Activated T-helper 2 cell treated with anti-CD3 and anti-CD28 coated beads, Interferon-gamma antibody, Interleukin-2, Interleukin-4, amounts not matched to agents 10 μg/mL and 5 μg/mL and 100 μg/mL, durations not matched to agents 14 hours and 24 hours and 36 hours (primary cell): ENCODE data around the gene ARHGAP20. TPM values are rescaled to one million over a fixed set of nuclear protein-coding genes. Genes with fewer than 3 reads are reported as not detected.

Experiments used
- DNase-seq: peaks from one replicate; pipeline ENCODE4 v3.0.0; 2021; ENCODE audit warnings: low spot score
- H3K27ac Mint-ChIP-seq: one replicate; pipeline ENCODE4 v1.8.0; 2021; ENCODE audit warnings: mixed read lengths
- H3K27me3 Mint-ChIP-seq: one replicate; pipeline ENCODE4 v1.8.0; 2021; ENCODE audit warnings: low read depth, mixed read lengths
- H3K36me3 Mint-ChIP-seq: one replicate; pipeline ENCODE4 v1.8.0; 2021; ENCODE audit warnings: low read depth, mixed read lengths
- H3K4me1 Mint-ChIP-seq: one replicate; pipeline ENCODE4 v1.8.0; 2021; ENCODE audit warnings: low read depth, mixed read lengths
- H3K4me3 Mint-ChIP-seq: one replicate; pipeline ENCODE4 v1.8.0; 2021; ENCODE audit warnings: low read depth, mild to moderate bottlenecking, moderate library complexity, mixed read lengths
- H3K9me3 Mint-ChIP-seq: one replicate; pipeline ENCODE4 v1.8.0; 2021; ENCODE audit warnings: mixed read lengths
- intact Hi-C: fragments of 100-400 bp; cut with micrococcal nuclease; formaldehyde crosslinking; loops from one replicate; pipeline ENCODE4 v1.15.1; 2023
- total RNA-seq: library from RNA; stranded (reverse); gene quantifications from 2 replicates; pipeline ENCODE4 v1.2.3, GENCODE V29; 2022

The ARHGAP20 gene
- total RNA-seq, 1 donor from 2014 or later = not detected

- H3K27me3 Mint-ChIP-seq = peaks cover 73% of the 10 kb centered on the region
- DNase-seq = no peak
These were observed 1.4 kb downstream of the ARHGAP20 start for GRCh38 chr11:110710628-110711381.

GRCh38 chr11:110704210-110704864, 7.9 kb downstream of the ARHGAP20 start:
- H3K27ac Mint-ChIP-seq = no peak overlapping the region
- H3K9me3 Mint-ChIP-seq = no peaks in the 10 kb centered on the region
- no peak overlapping the region for H3K4me3 Mint-ChIP-seq
- H3K36me3 Mint-ChIP-seq = no peaks in the 10 kb centered on the region
- DNase-seq = no peak
- no peaks in the 10 kb centered on the region for H3K4me1 Mint-ChIP-seq
- peaks cover 34% of the 10 kb centered on the region for H3K27me3 Mint-ChIP-seq
- intact Hi-C loops = no loop called here

More at GRCh38 chr11:110710628-110711381, 1.4 kb downstream of the ARHGAP20 start:
- intact Hi-C loops = loop anchor here (5.0 kb wide), 1 partner anchor 259 kb away; no protein-coding TSS in a partner anchor
- Mint-ChIP-seq H3K36me3 (no peaks in the 10 kb centered on the region), H3K4me1 (peaks cover 14% of the 10 kb centered on the region), H3K27ac (no peak overlapping the region), H3K4me3 (peak overlapping the region; percentile 70), H3K9me3 (no peaks in the 10 kb centered on the region)

GRCh38 chr11:110691926-110692325, 20.3 kb downstream of the ARHGAP20 start:
- Mint-ChIP-seq H3K4me3 (no peak overlapping the region), H3K4me1 (no peaks in the 10 kb centered on the region), H3K27ac (no peak overlapping the region), H3K9me3 (no peaks in the 10 kb centered on the region), H3K36me3 (no peaks in the 10 kb centered on the region), H3K27me3 (peaks cover 8% of the 10 kb centered on the region)
- intact Hi-C loops = no loop called here
- DNase-seq = no peak

GRCh38 chr11:110689306-110689705, 22.9 kb downstream of the ARHGAP20 start:
- Mint-ChIP-seq H3K4me3 (no peak overlapping the region), H3K4me1 (no peaks in the 10 kb centered on the region), H3K9me3 (no peaks in the 10 kb centered on the region), H3K27me3 (peaks cover 8% of the 10 kb centered on the region), H3K36me3 (no peaks in the 10 kb centered on the region), H3K27ac (no peak overlapping the region)
- DNase-seq = no peak
- intact Hi-C loops = no loop called here

GRCh38 chr11:110679323-110679975, 32.8 kb downstream of the ARHGAP20 start:
- H3K4me1 Mint-ChIP-seq = no peaks in the 10 kb centered on the region
- H3K27ac Mint-ChIP-seq = no peak overlapping the region
- no peak for DNase-seq
- intact Hi-C loops = no loop called here
- H3K9me3 Mint-ChIP-seq = no peaks in the 10 kb centered on the region
- no peak overlapping the region for H3K4me3 Mint-ChIP-seq
- H3K36me3 Mint-ChIP-seq = no peaks in the 10 kb centered on the region
- H3K27me3 Mint-ChIP-seq = peaks cover 4% of the 10 kb centered on the region

- H3K4me1 Mint-ChIP-seq = no peaks in the 10 kb centered on the region
- peaks cover 2% of the 10 kb centered on the region for H3K27me3 Mint-ChIP-seq
- intact Hi-C loops = no loop called here
- DNase-seq = no peak
- no peaks in the 10 kb centered on the region for H3K36me3 Mint-ChIP-seq
- H3K9me3 Mint-ChIP-seq = no peaks in the 10 kb centered on the region
- H3K27ac Mint-ChIP-seq = no peak overlapping the region
- H3K4me3 Mint-ChIP-seq = no peak overlapping the region
These were observed 36.7 kb downstream of the ARHGAP20 start for GRCh38 chr11:110675548-110675947.

- Mint-ChIP-seq H3K36me3 (no peaks in the 10 kb centered on the region), H3K27me3 (no peaks in the 10 kb centered on the region), H3K4me1 (no peaks in the 10 kb centered on the region), H3K27ac (no peak overlapping the region), H3K4me3 (no peak overlapping the region), H3K9me3 (no peaks in the 10 kb centered on the region)
- intact Hi-C loops = no loop called here
- no peak for DNase-seq
These were observed 46.4 kb downstream of the ARHGAP20 start for GRCh38 chr11:110665689-110666465.

- H3K9me3 Mint-ChIP-seq = peaks cover 3% of the 10 kb centered on the region
- no peaks in the 10 kb centered on the region for H3K36me3 Mint-ChIP-seq
- intact Hi-C loops = no loop called here
- H3K27ac Mint-ChIP-seq = no peak overlapping the region
- no peak for DNase-seq
- no peaks in the 10 kb centered on the region for H3K4me1 Mint-ChIP-seq
- H3K4me3 Mint-ChIP-seq = no peak overlapping the region
- peaks cover 5% of the 10 kb centered on the region for H3K27me3 Mint-ChIP-seq
These were observed 56.3 kb downstream of the ARHGAP20 start for GRCh38 chr11:110655967-110656366.

- Mint-ChIP-seq H3K4me1 (no peaks in the 10 kb centered on the region), H3K9me3 (peaks cover 5% of the 10 kb centered on the region)
These were observed 57.8 kb downstream of the ARHGAP20 start for GRCh38 chr11:110654456-110654855.

GRCh38 chr11:110645253-110645652, 67.0 kb downstream of the ARHGAP20 start:
- no peak for DNase-seq
- peaks cover 3% of the 10 kb centered on the region for H3K27me3 Mint-ChIP-seq
- H3K36me3 Mint-ChIP-seq = no peaks in the 10 kb centered on the region
- no peak overlapping the region for H3K4me3 Mint-ChIP-seq
- intact Hi-C loops = no loop called here
- H3K27ac Mint-ChIP-seq = no peak overlapping the region
- peaks cover 7% of the 10 kb centered on the region for H3K4me1 Mint-ChIP-seq
- H3K9me3 Mint-ChIP-seq = peaks cover 17% of the 10 kb centered on the region

More at GRCh38 chr11:110654456-110654855, 57.8 kb downstream of the ARHGAP20 start:
- DNase-seq = no peak
- no peak overlapping the region for H3K27ac Mint-ChIP-seq
- H3K4me3 Mint-ChIP-seq = no peak overlapping the region
- peaks cover 5% of the 10 kb centered on the region for H3K27me3 Mint-ChIP-seq
- intact Hi-C loops = no loop called here
- no peaks in the 10 kb centered on the region for H3K36me3 Mint-ChIP-seq

- no peak for DNase-seq
- intact Hi-C loops = no loop called here
- Mint-ChIP-seq H3K27me3 (peaks cover 6% of the 10 kb centered on the region), H3K27ac (no peak overlapping the region), H3K4me1 (peaks cover 7% of the 10 kb centered on the region), H3K9me3 (no peaks in the 10 kb centered on the region), H3K36me3 (no peaks in the 10 kb centered on the region), H3K4me3 (no peak overlapping the region)
These were observed 77.9 kb downstream of the ARHGAP20 start for GRCh38 chr11:110634370-110634769.

GRCh38 chr11:110631551-110631950, 80.7 kb downstream of the ARHGAP20 start:
- H3K4me1 Mint-ChIP-seq = peaks cover 7% of the 10 kb centered on the region
- peaks cover 6% of the 10 kb centered on the region for H3K27me3 Mint-ChIP-seq
- H3K36me3 Mint-ChIP-seq = no peaks in the 10 kb centered on the region
- H3K9me3 Mint-ChIP-seq = no peaks in the 10 kb centered on the region
- DNase-seq = no peak
- H3K4me3 Mint-ChIP-seq = no peak overlapping the region
- intact Hi-C loops = no loop called here
- no peak overlapping the region for H3K27ac Mint-ChIP-seq
